GM18909 (cell line): ENCODE data around the gene B3GNT8.
"Not testable (repeated sequence)": the region's sequence is repeated elsewhere in the genome, so short reads cannot be mapped to it uniquely, and the experiment has no call there.

Experiments used
- ATAC-seq: cut with Tn5 transposase; IDR thresholded peaks from one replicate; pipeline ENCODE4 v1.9.1; 2021; ENCODE audit warnings: mild to moderate bottlenecking; ENCODE audit not compliant: unreplicated experiment, poor library complexity

B3GNT8 gene

GRCh38 chr19:41398050-41398418, 29.1 kb downstream of the B3GNT8 start:
- ATAC-seq: no peak

- ATAC-seq: peak; percentile 88
These were observed 29.8 kb downstream of the B3GNT8 start, which contains the start of the genes BCKDHA and EXOSC5 for GRCh38 chr19:41397086-41398049. BCKDHA (plus strand) TSS chr19:41397818; CDS start chr19:41397828, 10 bp downstream. EXOSC5 (minus strand) TSS chr19:41397359; CDS start chr19:41397328, 31 bp downstream.

- ATAC-seq: no peak
These were observed 31.8 kb downstream of the B3GNT8 start for GRCh38 chr19:41395355-41395754.

- ATAC-seq: no peak
These were observed 34.4 kb downstream of the B3GNT8 start for GRCh38 chr19:41392775-41393174.

- no peak for ATAC-seq
These were observed 35.6 kb downstream of the B3GNT8 start for GRCh38 chr19:41391618-41392017.

GRCh38 chr19:41386442-41386841, 40.7 kb downstream of the B3GNT8 start:
- no peak for ATAC-seq

GRCh38 chr19:41384351-41384750, 42.8 kb downstream of the B3GNT8 start:
- no peak for ATAC-seq

- ATAC-seq: not testable (repeated sequence)
These were observed 45.6 kb downstream of the B3GNT8 start for GRCh38 chr19:41381536-41381935.

- peak; percentile 70 for ATAC-seq
These were observed 49.0 kb downstream of the B3GNT8 start for GRCh38 chr19:41377977-41378709.

GRCh38 chr19:41376998-41377365, 50.2 kb downstream of the B3GNT8 start:
- no peak for ATAC-seq

GRCh38 chr19:41376241-41376997, 50.8 kb downstream of the B3GNT8 start, which contains the start of gene TMEM91:
TMEM91 (plus strand) TSS chr19:41376533; CDS start chr19:41378310, 1,777 bp downstream.
- no peak for ATAC-seq
